Mesenchymal stem cell (in vitro differentiated cells and primary cell): ENCODE results near the gene NELFB.

Experiments
- DNase-seq: peaks from one replicate; pipeline ENCODE4 v3.0.0-alpha.2; 2013
- H2AFZ ChIP-seq: one replicate; pipeline ENCODE4 v1.6.1; 2013; ENCODE audit warnings: low read depth, mild to moderate bottlenecking, control low read depth, inconsistent platforms, low read length, moderate library complexity
- H2AK5ac ChIP-seq: 2 replicates; pipeline ENCODE4 v1.6.1; 2013; ENCODE audit warnings: low read length, moderate library complexity, mild to moderate bottlenecking, inconsistent platforms; ENCODE audit not compliant: severe bottlenecking
- H2BK120ac ChIP-seq: one replicate; pipeline ENCODE4 v1.6.1; 2013; ENCODE audit warnings: low read depth, mild to moderate bottlenecking, inconsistent platforms, low read length, moderate library complexity
- H2BK12ac ChIP-seq, 2 experiments: one replicate each; pipeline ENCODE4 v1.6.1; 2013; ENCODE audit warnings: inconsistent platforms in 2 of 2, low read length in 2 of 2, mild to moderate bottlenecking in 2 of 2, moderate library complexity in 2 of 2, control low read depth in 1 of 2
- H2BK15ac ChIP-seq: one replicate; pipeline ENCODE4 v1.6.1; 2013; ENCODE audit warnings: mild to moderate bottlenecking, low read depth, inconsistent platforms; ENCODE audit not compliant: poor library complexity, severe bottlenecking
- H2BK5ac ChIP-seq: 2 replicates; pipeline ENCODE4 v1.6.1; 2013; ENCODE audit warnings: low read depth, mild to moderate bottlenecking, low read length, control low read depth, inconsistent platforms; ENCODE audit not compliant: poor library complexity, severe bottlenecking
- H3K14ac ChIP-seq, 2 experiments: one replicate each; pipeline ENCODE4 v1.6.1; 2013; ENCODE audit warnings: inconsistent platforms in 2 of 2, low read length in 2 of 2, control low read depth in 1 of 2, mild to moderate bottlenecking in 1 of 2, moderate library complexity in 1 of 2
- H3K18ac ChIP-seq, 2 experiments: one replicate each; pipeline ENCODE4 v1.6.1; 2013; ENCODE audit warnings: inconsistent platforms in 2 of 2, low read length in 2 of 2, control low read depth in 1 of 2, low read depth in 1 of 2, mild to moderate bottlenecking in 1 of 2
- H3K23ac ChIP-seq, 2 experiments: one replicate each; pipeline ENCODE4 v1.6.1; 2013; ENCODE audit warnings: inconsistent platforms in 2 of 2, low read length in 2 of 2, mild to moderate bottlenecking in 2 of 2, moderate library complexity in 2 of 2, control low read depth in 1 of 2
- H3K27ac ChIP-seq: 2 replicates; pipeline ENCODE4 v1.5.1; 2013; ENCODE audit warnings: mild to moderate bottlenecking, moderate library complexity, low read length, control low read depth, inconsistent platforms; ENCODE audit not compliant: poor library complexity, severe bottlenecking
- H3K27me3 ChIP-seq, 2 experiments: 2 replicates each; pipeline versions ENCODE4 v1.6.1 to v1.7.0; 2013; ENCODE audit warnings: low read length in 2 of 2, mild to moderate bottlenecking in 2 of 2, moderate library complexity in 2 of 2, control low read depth in 1 of 2, inconsistent platforms in 1 of 2; ENCODE audit not compliant: control insufficient read depth in 1 of 2, insufficient read depth in 1 of 2
- H3K36me3 ChIP-seq, 2 experiments: 2 replicates each; pipeline versions ENCODE4 v1.6.1 to v1.7.0; 2013; ENCODE audit warnings: low read length in 2 of 2, control low read depth in 1 of 2, inconsistent platforms in 1 of 2, low read depth in 1 of 2, mild to moderate bottlenecking in 1 of 2; ENCODE audit not compliant: insufficient read depth in 2 of 2, control insufficient read depth in 1 of 2
- H3K4ac ChIP-seq, 2 experiments: one replicate each; pipeline ENCODE4 v1.6.1; 2013; ENCODE audit warnings: inconsistent platforms in 2 of 2, low read length in 2 of 2, mild to moderate bottlenecking in 2 of 2, moderate library complexity in 2 of 2, control low read depth in 1 of 2, low read depth in 1 of 2
- H3K4me1 ChIP-seq: 2 replicates; pipeline ENCODE4 v1.6.1; 2013; ENCODE audit warnings: low read depth, low read length, control low read depth; ENCODE audit not compliant: control insufficient read depth, insufficient read depth
- H3K4me2 ChIP-seq: 2 replicates; pipeline ENCODE4 v1.6.1; 2013; ENCODE audit warnings: low read length, mild to moderate bottlenecking, inconsistent platforms; ENCODE audit not compliant: poor library complexity, severe bottlenecking
- H3K4me3 ChIP-seq, 2 experiments: 2 replicates each; pipeline versions ENCODE4 v1.5.1 to v1.7.0; 2013; ENCODE audit warnings: low read length in 2 of 2, mild to moderate bottlenecking in 2 of 2, control low read depth in 1 of 2, low read depth in 1 of 2; ENCODE audit not compliant: insufficient read depth in 1 of 2
- H3K79me1 ChIP-seq: replicated peaks from 2 replicates; pipeline ENCODE4 v1.6.1; 2013; ENCODE audit warnings: mild to moderate bottlenecking, control low read depth, low read length, inconsistent platforms; ENCODE audit not compliant: poor library complexity, severe bottlenecking
- H3K9ac ChIP-seq: 2 replicates; pipeline ENCODE4 v1.7.0; 2013; ENCODE audit warnings: mild to moderate bottlenecking, low read length, moderate library complexity
- H3K9me3 ChIP-seq: 2 replicates; pipeline ENCODE4 v1.7.0; 2013; ENCODE audit warnings: mild to moderate bottlenecking, low read length; ENCODE audit not compliant: control insufficient read depth
- H4K8ac ChIP-seq: one replicate; pipeline ENCODE4 v1.6.1; 2013; ENCODE audit warnings: inconsistent platforms, mild to moderate bottlenecking, low read length, moderate library complexity
- H4K91ac ChIP-seq: one replicate; pipeline ENCODE4 v1.6.1; 2013; ENCODE audit warnings: mild to moderate bottlenecking, low read length, inconsistent platforms
- WGBS: methylation state at CpG from one replicate; pipeline ENCODE4 v1.1.7; 2013; ENCODE audit warnings: mixed read lengths; 5-methylcytosine and 5-hydroxymethylcytosine counted together

Gene NELFB

GRCh38 chr9:137313326-137313936 is 58.3 kb downstream of the NELFB start:
- Histone ChIP-seq H3K4ac (no peak overlapping the region), H3K23ac (no peak overlapping the region), H2AFZ (no peak overlapping the region), H3K27ac (no peak overlapping the region), H3K36me3 (peaks cover 0 to 2% of the 10 kb centered on the region in 2 experiments), H3K4me3 (no peak overlapping the region), H4K91ac (no peak overlapping the region), H2AK5ac (no peak overlapping the region), H3K79me1 (no peaks in the 10 kb centered on the region), H3K9ac (no peak overlapping the region), H3K14ac (no peak overlapping the region), H2BK120ac (no peak overlapping the region), H2BK15ac (no peak overlapping the region), H3K4me2 (no peak overlapping the region), H3K4me1 (peaks cover 17% of the 10 kb centered on the region), H4K8ac (no peak overlapping the region), H2BK5ac (no peak overlapping the region), H2BK12ac (no peak overlapping the region), H3K27me3 (peaks cover 0 to 57% of the 10 kb centered on the region in 2 experiments), H3K9me3 (no peaks in the 10 kb centered on the region), H3K18ac (no peak overlapping the region)
- no peak for DNase-seq
- WGBS = 75% methylated on average over 9 of the region's 9 CpGs

GRCh38 chr9:137313956-137314560 is 58.9 kb downstream of the NELFB start:
- Histone ChIP-seq H3K4ac (no peak overlapping the region), H2BK120ac (no peak overlapping the region)

GRCh38 chr9:137314561-137315560 is 59.7 kb downstream of the NELFB start:
- Histone ChIP-seq H2AK5ac (no peak overlapping the region), H2BK15ac (no peak overlapping the region), H4K8ac (peak overlapping the region; percentile 17), H3K27ac (no peak overlapping the region), H3K4ac (no peak overlapping the region), H3K4me3 (no peak overlapping the region), H3K27me3 (peaks cover 0 to 49% of the 10 kb centered on the region in 2 experiments), H2BK12ac (peak overlapping the region in 1 of 2 experiments; percentile 54), H2BK5ac (no peak overlapping the region), H4K91ac (no peak overlapping the region), H3K18ac (no peak overlapping the region), H3K9ac (no peak overlapping the region), H3K23ac (no peak overlapping the region), H3K14ac (no peak overlapping the region), H2AFZ (no peak overlapping the region), H3K4me1 (peaks cover 30% of the 10 kb centered on the region), H2BK120ac (no peak overlapping the region), H3K4me2 (no peak overlapping the region), H3K36me3 (peaks cover 0 to 5% of the 10 kb centered on the region in 2 experiments), H3K79me1 (no peaks in the 10 kb centered on the region), H3K9me3 (no peaks in the 10 kb centered on the region)
- DNase-seq = no peak
- WGBS = 91% methylated on average over 31 of the region's 42 CpGs

More at GRCh38 chr9:137313956-137314560, 58.9 kb downstream of the NELFB start:
- H3K14ac ChIP-seq = no peak overlapping the region
- H3K4me3 ChIP-seq = no peak overlapping the region
- no peaks in the 10 kb centered on the region for H3K79me1 ChIP-seq
- H2BK12ac ChIP-seq = no peak overlapping the region
- H3K18ac ChIP-seq = no peak overlapping the region
- no peak overlapping the region for H2AFZ ChIP-seq
- H2BK5ac ChIP-seq = no peak overlapping the region
- no peaks in the 10 kb centered on the region for H3K9me3 ChIP-seq
- no peak overlapping the region for H3K27ac ChIP-seq
- no peak overlapping the region for H2BK15ac ChIP-seq
- no peak overlapping the region for H3K4me2 ChIP-seq
- peaks cover 0 to 5% of the 10 kb centered on the region in 2 experiments for H3K36me3 ChIP-seq
- H3K23ac ChIP-seq = no peak overlapping the region
- no peak overlapping the region for H4K8ac ChIP-seq
- 93% methylated on average over 24 of the region's 24 CpGs for WGBS
- DNase-seq = no peak
- no peak overlapping the region for H2AK5ac ChIP-seq
- peaks cover 23% of the 10 kb centered on the region for H3K4me1 ChIP-seq
- no peak overlapping the region for H3K9ac ChIP-seq
- H3K27me3 ChIP-seq = peaks cover 0 to 57% of the 10 kb centered on the region in 2 experiments
- no peak overlapping the region for H4K91ac ChIP-seq

- peak overlapping the region; percentile 38 for H2BK15ac ChIP-seq
- WGBS = 58% methylated on average over 10 of the region's 18 CpGs
- no peak overlapping the region for H4K8ac ChIP-seq
- no peak overlapping the region for H3K4me3 ChIP-seq
- H3K23ac ChIP-seq = no peak overlapping the region
- no peaks in the 10 kb centered on the region for H3K79me1 ChIP-seq
- no peak overlapping the region for H3K4ac ChIP-seq
- peaks cover 0 to 41% of the 10 kb centered on the region in 2 experiments for H3K27me3 ChIP-seq
- no peak overlapping the region for H4K91ac ChIP-seq
- H3K4me1 ChIP-seq = peaks cover 38% of the 10 kb centered on the region
- no peak overlapping the region for H3K14ac ChIP-seq
- H3K27ac ChIP-seq = no peak overlapping the region
- no peak overlapping the region for H2AFZ ChIP-seq
- H2BK120ac ChIP-seq = no peak overlapping the region
- peaks cover 0 to 5% of the 10 kb centered on the region in 2 experiments for H3K36me3 ChIP-seq
- no peak overlapping the region for H3K18ac ChIP-seq
- H3K4me2 ChIP-seq = no peak overlapping the region
- no peak overlapping the region for H2BK5ac ChIP-seq
- H2AK5ac ChIP-seq = no peak overlapping the region
- H2BK12ac ChIP-seq = no peak overlapping the region
- H3K9ac ChIP-seq = no peak overlapping the region
- H3K9me3 ChIP-seq = no peaks in the 10 kb centered on the region
- DNase-seq = no peak
Observed at GRCh38 chr9:137315581-137316011, 60.5 kb downstream of the NELFB start.
